Panc1 (cell line): Measurements from ENCODE around the gene PITX3. TPM values are rescaled to one million over a fixed set of nuclear protein-coding genes. Genes with fewer than 3 reads are reported as not detected.

Experiments used
- ATAC-seq: fragments of 200-7000 bp; cut with Tn5 transposase; 2 replicates; pipeline ENCODE4 v1.9.1; 2020; ENCODE audit warnings: mild to moderate bottlenecking, moderate library complexity
- BruUV-seq: library from RNA; stranded (reverse); fragments of 400-500 nt; replicated peaks from 2 replicates; lab custom pipeline; 2021; lab: Mats Ljungman, UMichigan
- CTCF ChIA-PET: fragments of 300-600 bp; sonication (Branson Sonifier 250); formaldehyde crosslinking; loops from one replicate; lab custom pipeline; 2022; ENCODE audit warnings: antibody characterized with exemption; lab: Charles Lee
- POLR2A ChIA-PET: fragments of 300-600 bp; sonication (Branson Sonifier 250); formaldehyde crosslinking; loops from one replicate; lab custom pipeline; 2022; ENCODE audit warnings: antibody characterized with exemption; lab: Charles Lee
- DNase-seq: peaks from one replicate; pipeline ENCODE4 v3.0.0-alpha.2; 2010; ENCODE audit warnings: low read depth, low spot score
- H3K27ac ChIP-seq: 2 replicates; pipeline ENCODE4 v1.5.1; 2011; ENCODE audit warnings: mild to moderate bottlenecking, low read length, inconsistent platforms
- H3K27me3 ChIP-seq: fragments of 200-500 bp; sonication (Bioruptor generic); 2 replicates; pipeline ENCODE4 v1.6.0; 2014; ENCODE audit warnings: low read length, inconsistent platforms; ENCODE audit not compliant: control insufficient read depth, insufficient read depth
- H3K36me3 ChIP-seq: fragments of 200-500 bp; sonication (Bioruptor generic); 2 replicates; pipeline ENCODE4 v1.5.1; 2014; ENCODE audit warnings: inconsistent platforms, mild to moderate bottlenecking, low read length, moderate library complexity; ENCODE audit not compliant: control insufficient read depth, insufficient read depth
- H3K4me1 ChIP-seq: 2 replicates; pipeline ENCODE4 v1.5.1; 2011; ENCODE audit warnings: inconsistent platforms, mild to moderate bottlenecking, low read length, moderate library complexity; ENCODE audit not compliant: control insufficient read depth, insufficient read depth
- H3K4me3 ChIP-seq, 2 experiments: 2 replicates each; pipeline ENCODE4 v1.5.1; 2011 to 2012; ENCODE audit warnings: low read depth in 2 of 2, low read length in 2 of 2, mild to moderate bottlenecking in 2 of 2, inconsistent platforms in 1 of 2, moderate library complexity in 1 of 2
- H3K9me3 ChIP-seq: fragments of 200-500 bp; sonication (Bioruptor generic); 2 replicates; pipeline ENCODE4 v1.5.1; 2014; ENCODE audit warnings: low read depth, mild to moderate bottlenecking, inconsistent platforms, low read length, moderate library complexity; ENCODE audit not compliant: control insufficient read depth, insufficient read depth
- CTCF ChIP-seq: fragments of 450-650 bp; IDR thresholded peaks from 2 replicates; pipeline ENCODE4 v1.5.1; 2017; ENCODE audit warnings: mild to moderate bottlenecking
- POLR2AphosphoS5 ChIP-seq: IDR thresholded peaks from 2 replicates; pipeline ENCODE4 v1.6.1; 2012; ENCODE audit warnings: mild to moderate bottlenecking, low read depth, low read length, moderate library complexity
- REST ChIP-seq, 2 experiments: IDR thresholded peaks; 2 replicates each; pipeline ENCODE4 v1.6.1; 2011 to 2012; ENCODE audit warnings: low read depth in 2 of 2, control low read depth in 1 of 2, low read length in 1 of 2, mild to moderate bottlenecking in 1 of 2, moderate library complexity in 1 of 2; ENCODE audit not compliant: insufficient read depth in 1 of 2
- SIN3A ChIP-seq: IDR thresholded peaks from 2 replicates; pipeline ENCODE4 v1.6.1; 2012; ENCODE audit warnings: low read depth, mild to moderate bottlenecking, low read length, moderate library complexity, borderline replicate concordance; ENCODE audit not compliant: insufficient read depth
- TCF7L2 ChIP-seq: IDR thresholded peaks from 2 replicates; pipeline ENCODE4 v1.6.1; 2011; ENCODE audit warnings: mild to moderate bottlenecking, low read depth, low read length, inconsistent platforms
- in situ Hi-C: cut with HindIII; loops from 2 replicates; pipeline ENCODE4 v1.10.0; 2016; ENCODE audit warnings: low sequenced_read_pairs, low pct_unique_long_range_greater_than_20kb
- intact Hi-C: fragments of 100-400 bp; cut with micrococcal nuclease; formaldehyde crosslinking; loops from one replicate; pipeline ENCODE4 v1.10.0; 2022; ENCODE audit not compliant: unreplicated experiment
- total RNA-seq: library from RNA; stranded (reverse); gene quantifications from one replicate; pipeline ENCODE4 v1.2.1, GENCODE V29; 2021; ENCODE audit not compliant: unreplicated experiment

PITX3 gene
- total RNA-seq, 1 experiment from 2014 or later, result 0.49 TPM

- peak; percentile 87 for ATAC-seq
- intact Hi-C loops (loop anchor here (5.0 to 10.0 kb wide), 2 partner anchors 61 to 176 kb away; no protein-coding TSS in a partner anchor), in situ Hi-C loops (loop anchor here (5.0 kb wide), 1 partner anchor 131 kb away; no protein-coding TSS in a partner anchor)
- H3K9me3 ChIP-seq, result no peaks in the 10 kb centered on the region
- DNase-seq, result peak; percentile 50
- H3K4me1 ChIP-seq, result 0 out of 2 replicates have a peak, but pooled peaks cover 5% of the 10 kb centered on the region
- peak within 1 kb of the TSS; percentile 64 for H3K27ac ChIP-seq
- H3K4me3 ChIP-seq, result peak within 1 kb of the TSS; percentile 26 to 61
- peaks cover 9% of the 10 kb centered on the region for H3K27me3 ChIP-seq
- H3K36me3 ChIP-seq, result no peaks in the 10 kb centered on the region; the same call in 1 of the 2 replicates
- POLR2A ChIA-PET, result interaction anchor here (0.6 kb wide), 1 partner anchor 186 kb away, joined by 4 read pairs; no protein-coding TSS in a partner anchor
- CTCF ChIA-PET, result interaction anchor here (1.2 to 3.2 kb wide), 3 partner anchors 56 to 126 kb away, joined by 3 to 13 read pairs (median 6); no protein-coding TSS in a partner anchor
- BruUV-seq, result no TSS peak
- TF ChIP-seq SIN3A (no peak), CTCF (no peak), POLR2AphosphoS5 (no peak), REST (IDR thresholded peaks at IDR 0.05; ENCODE audit: insufficient read depth in 1 of 2, low read depth in 2 of 2, low read length in 1 of 2) (no peak), TCF7L2 (no peak)
Observed at GRCh38 chr10:102225646-102226541, 15.4 kb downstream of the PITX3 start, which contains the start of gene ELOVL3. ELOVL3 (plus strand) TSS chr10:102226299; CDS start chr10:102226549, 250 bp downstream.

GRCh38 chr10:102222797-102223196 is 18.5 kb downstream of the PITX3 start:
- H3K9me3 ChIP-seq, result no peaks in the 10 kb centered on the region
- no peak overlapping the region for H3K4me3 ChIP-seq
- TF ChIP-seq CTCF (no peak), REST (IDR thresholded peaks at IDR 0.05; ENCODE audit: insufficient read depth in 1 of 2, low read depth in 2 of 2, low read length in 1 of 2) (no peak), SIN3A (no peak), POLR2AphosphoS5 (no peak), TCF7L2 (no peak)
- no peak for DNase-seq
- CTCF ChIA-PET, result no interaction called here
- H3K27ac ChIP-seq, result no peak overlapping the region
- ATAC-seq, result no peak
- intact Hi-C loops (loop anchor here (10.0 kb wide), 1 partner anchor 58 kb away; no protein-coding TSS in a partner anchor), in situ Hi-C loops (no loop called here)
- no peaks in the 10 kb centered on the region for H3K36me3 ChIP-seq
- H3K4me1 ChIP-seq, result 0 out of 2 replicates have a peak, but pooled peaks cover 5% of the 10 kb centered on the region
- no TSS peak for BruUV-seq
- POLR2A ChIA-PET, result no interaction called here
- H3K27me3 ChIP-seq, result peaks cover 4% of the 10 kb centered on the region
